ENCODE data around the gene PTPRK.

GRCh38 chr6:128438393-128438792 is 82.0 kb downstream of the PTPRK start:
- TF ChIP-seq CTCF (IDR thresholded peaks at IDR 0.05 in 2 of 3, conservative IDR thresholded peaks at IDR 0.05 in 1 of 3; ENCODE audit: control insufficient read depth in 2 of 3, extremely low read depth in 1 of 3, insufficient read depth in 1 of 3, low read depth in 3 of 3, low read length in 3 of 3) (no peak), YY1 (IDR thresholded peaks at IDR 0.05; ENCODE audit: low read depth, low read length) (no peak), NFYA (IDR thresholded peaks at IDR 0.05; ENCODE audit: borderline replicate concordance, low read depth, low read length) (no peak)

Data from GM12878 (cell line).